Fibroblast of gingiva (primary cell): Measurements from ENCODE around the gene LAMP1.
"Not testable (repeated sequence)": the region's sequence is repeated elsewhere in the genome, so short reads cannot be mapped to it uniquely, and the experiment has no call there.

Experiments used
- DNase-seq: peaks from one replicate; pipeline ENCODE4 v3.0.0-alpha.2; 2011; ENCODE audit warnings: low read depth

Gene LAMP1

DNA sequence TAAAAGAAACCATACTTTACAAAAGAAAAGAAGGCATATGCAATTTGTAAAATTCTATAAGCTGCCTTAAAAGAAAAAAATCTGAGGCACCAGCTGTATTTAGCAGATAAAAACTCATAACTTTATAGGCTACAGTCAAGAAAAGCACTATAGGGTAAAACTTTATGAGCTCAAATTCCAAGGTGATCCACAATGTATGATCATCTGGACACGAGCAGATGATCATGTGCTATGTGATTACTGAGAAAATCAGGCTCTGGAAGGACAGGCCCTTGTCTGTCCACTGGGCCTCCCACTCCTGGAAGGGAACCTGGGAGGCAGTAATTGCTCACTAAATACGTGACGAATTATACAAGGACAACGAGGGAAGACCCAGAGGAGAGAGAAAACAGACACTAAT, 59.6 kb downstream of the LAMP1 start:
- no peak for DNase-seq

DNA sequence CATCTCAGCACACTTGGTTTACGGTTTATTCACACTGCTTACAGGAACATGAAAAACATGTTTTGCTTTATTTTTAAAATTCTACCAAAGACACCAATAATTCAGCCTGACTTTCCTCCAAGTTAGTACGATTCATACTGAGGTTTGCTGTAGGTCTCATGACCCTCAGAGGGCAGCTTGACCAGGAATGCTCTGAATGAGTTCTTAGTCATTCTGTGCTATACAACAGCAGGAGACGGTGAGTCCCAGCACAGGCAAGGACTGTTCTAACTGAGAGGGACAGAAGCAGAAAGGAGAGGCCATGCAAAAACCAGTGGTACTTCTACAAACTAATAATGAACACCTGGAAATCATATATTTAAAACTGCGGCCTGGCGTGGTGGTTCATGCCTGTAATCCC, 60.5 kb downstream of the LAMP1 start:
- DNase-seq: no peak

DNA sequence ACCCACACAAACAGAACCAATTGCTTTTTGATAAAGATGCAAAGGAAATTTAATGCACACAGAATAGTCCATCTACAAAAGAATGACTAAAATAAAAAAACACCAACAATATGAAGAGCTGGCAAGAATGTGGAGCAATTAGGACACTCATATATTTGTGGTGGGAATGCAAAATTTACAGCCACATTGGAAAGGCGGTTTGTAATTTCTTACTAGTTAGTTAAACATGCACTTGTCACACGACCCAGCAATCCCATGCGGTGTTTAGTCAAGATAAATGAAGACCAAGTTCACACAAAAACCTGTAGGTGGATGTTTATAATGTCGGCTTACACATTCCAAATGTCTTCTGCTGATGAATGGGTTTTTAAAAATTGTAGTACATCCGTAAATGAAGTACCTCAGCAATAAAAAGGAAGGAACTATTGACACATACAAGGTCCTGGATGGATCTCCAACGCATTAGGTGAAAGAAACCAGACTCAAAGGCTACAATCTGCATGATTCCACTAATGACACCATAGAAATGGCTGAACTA, 61.7 kb downstream of the LAMP1 start:
- DNase-seq: no peak

DNA sequence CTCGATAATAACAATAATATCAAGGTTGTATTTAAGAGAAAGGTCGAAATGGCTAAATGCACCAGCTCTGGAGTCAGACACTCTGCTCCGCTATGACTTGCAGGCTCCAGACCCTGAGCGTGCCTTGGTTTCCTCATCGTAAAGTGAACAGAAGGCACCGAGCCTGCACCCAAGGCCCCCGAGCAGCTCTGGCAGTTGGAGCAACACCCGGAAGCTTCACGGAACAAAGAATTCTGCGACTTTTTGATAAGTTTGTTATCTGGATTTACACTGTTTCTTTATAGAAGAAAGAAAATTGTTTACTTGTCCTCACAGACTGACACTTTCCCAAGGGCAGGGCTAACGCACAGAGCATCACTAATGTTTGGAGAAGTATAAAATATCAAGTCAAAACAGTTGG, 62.5 kb downstream of the LAMP1 start:
- DNase-seq: no peak

DNA sequence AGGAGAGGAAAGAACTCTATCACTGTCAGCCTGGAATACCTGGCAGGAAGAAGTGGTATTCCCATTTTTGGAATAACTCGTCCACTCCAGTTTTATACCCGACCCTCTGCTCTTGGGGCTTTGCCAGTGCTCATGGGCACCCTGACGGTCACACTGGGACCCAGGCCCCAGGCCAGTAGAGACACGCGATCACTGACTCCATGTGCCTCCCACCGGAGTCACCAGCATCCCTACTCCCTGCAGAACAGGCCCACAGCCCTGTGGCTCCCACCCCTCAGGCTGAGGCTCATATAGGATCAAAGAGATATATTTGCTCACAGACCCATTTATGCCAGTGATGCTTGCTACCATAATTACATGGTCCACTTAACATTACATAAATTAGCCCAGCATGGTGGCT, 63.4 kb downstream of the LAMP1 start:
- no peak for DNase-seq

DNA sequence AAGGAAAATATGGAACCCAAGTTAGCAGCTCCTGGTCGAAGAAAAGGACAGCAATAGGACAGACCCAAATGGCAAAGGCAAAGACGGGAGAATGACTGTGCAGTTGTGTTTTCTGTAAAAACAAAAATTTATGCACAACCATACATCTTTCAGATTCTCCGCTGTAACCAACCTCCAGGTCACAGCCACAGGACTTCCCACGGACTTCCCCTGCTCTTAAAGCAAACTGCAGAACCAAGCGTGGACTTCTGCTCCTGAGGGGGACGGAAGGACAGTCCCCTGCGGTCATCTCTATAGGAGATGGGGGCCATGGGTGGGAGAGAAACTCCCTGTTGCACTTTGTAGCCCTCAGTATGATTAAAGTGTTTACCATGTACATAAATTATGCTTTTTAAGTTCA, 64.4 kb downstream of the LAMP1 start:
- DNase-seq: no peak

DNA sequence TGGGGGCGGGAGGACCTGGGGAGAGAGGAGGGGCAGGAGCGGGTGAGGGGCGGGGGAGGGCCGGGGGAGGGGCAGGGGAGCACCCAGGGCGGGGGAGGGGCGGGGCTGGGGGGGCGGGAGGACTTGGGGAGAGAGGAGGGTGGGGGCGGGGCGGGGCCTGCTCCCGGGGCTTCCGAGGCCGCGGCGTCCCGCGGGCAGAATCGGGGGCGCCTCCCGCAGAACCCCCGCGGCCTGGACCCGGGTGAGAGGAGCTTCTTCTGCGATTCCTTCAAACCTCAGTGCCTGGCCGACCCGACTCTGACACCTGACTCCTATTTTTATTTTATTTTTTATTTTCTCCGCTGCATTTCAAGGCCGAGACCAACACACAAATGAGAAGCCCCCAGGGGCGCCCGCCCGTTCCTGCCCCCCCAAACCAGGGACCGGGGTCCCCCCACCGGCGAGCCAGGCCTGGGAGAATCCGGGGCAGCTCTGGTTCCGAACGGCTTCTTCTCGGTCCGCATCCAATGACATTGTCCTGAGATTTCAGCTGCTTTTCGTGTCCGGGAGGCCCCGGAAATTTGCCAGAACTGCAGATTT, 67.4 kb downstream of the LAMP1 start:
- DNase-seq: no peak

DNA sequence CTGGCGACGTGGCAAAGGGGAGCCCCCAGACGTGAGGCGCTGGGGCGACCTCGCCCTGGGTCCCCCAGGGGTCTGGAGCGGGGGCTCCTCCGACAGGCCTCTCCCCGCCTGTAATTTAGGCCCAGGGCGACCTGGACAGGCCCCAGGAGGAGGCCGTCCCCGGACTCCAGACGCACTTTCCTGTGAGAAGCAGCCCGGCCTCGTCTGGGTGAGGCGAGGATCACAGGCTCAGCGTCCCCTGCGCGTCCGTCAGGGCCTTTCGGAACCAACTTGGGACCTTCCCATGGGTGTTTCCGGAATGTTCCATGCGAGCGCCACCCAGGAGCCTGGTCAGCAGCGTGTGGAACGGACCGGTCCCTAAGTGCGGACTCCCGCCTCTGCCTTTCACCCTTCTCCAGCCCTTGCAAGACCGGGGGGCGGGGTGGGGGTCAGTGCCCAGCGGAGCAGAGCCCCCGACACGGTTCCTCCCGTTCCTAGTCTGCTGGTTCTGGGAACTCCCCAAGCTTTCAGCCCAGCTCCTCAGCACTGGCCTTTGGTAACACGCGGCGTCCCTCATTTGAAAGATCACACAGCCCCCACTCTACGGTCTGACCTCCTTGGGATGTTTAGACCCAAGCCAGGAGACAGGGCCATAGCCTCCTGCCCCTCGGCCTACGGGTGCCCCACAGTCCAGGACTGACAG, 68.0 kb downstream of the LAMP1 start:
- no peak for DNase-seq

DNA sequence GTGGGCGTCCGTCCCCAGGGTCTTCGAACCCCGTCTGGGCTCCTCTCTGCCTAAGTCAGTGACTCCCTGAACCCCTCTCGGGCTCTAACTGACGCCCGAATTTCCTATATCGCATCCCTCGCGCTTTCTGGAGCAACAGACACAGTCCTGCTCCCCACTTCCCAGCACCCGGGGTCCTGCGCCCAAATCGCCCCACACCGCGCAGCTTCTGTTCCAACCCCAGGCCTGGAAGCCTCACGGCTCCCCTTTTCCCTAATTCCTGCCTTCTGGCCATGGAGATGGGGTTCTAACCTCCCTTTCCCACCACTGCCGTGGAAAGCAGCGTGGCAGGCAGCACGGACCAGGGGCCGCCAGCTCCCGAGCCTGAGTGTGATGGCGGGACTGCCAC, 68.5 kb downstream of the LAMP1 start:
- no peak for DNase-seq

DNA sequence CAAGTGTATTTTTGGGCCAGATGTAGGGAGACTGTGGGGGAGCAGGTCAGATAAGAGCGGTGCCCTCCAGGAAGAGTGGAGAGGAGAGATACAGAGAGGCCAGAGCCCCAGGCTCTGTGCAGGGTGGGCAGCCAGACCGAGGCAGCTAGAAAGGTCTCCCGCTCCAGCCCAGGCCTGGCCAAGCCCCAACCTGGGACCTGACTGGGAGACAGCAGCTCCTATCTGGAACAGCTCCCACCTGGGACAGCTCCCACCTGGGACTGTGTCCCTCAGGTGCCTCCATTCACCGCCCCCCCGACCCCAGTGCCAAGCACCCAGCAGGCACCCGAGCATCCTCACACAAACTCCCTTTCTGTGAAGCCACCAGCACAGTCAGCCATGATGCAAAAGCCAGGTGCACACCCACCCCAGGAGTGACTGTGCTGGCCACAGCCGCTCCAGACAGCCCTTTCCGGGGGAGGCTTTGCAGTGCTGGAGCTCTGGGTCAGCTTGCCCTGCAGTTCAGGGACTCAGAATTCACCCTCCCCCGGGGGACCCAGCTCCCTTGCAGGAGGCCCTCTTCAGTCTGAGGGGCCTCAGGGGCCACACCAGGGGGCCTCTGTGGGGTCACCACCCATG, 69.0 kb downstream of the LAMP1 start:
- no peak for DNase-seq

DNA sequence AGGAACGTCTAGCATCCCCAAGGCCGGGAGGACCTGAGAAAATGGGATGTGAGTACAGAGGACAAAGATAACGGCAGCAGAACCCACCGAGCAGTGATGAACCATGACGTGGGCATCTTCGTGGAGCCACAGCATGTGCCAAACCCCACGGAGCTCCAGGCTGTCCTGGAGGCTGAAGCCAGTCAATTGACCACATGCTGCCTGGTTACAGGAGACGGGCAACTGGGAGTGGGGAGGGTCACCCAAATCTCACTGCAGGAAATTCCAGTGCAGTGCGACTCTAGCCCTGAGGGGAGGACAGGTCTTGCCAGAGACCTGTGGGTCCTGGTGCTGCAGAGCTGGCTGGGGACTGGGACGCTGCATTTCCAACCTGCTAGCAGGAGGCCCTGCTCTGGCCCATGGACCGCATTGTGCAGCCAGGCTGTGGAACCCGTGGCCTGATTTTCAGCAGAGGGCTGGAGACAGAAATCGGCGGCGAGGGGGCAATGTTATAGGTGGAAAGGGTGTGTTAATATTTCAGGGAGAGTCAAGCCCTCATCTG, 70.1 kb downstream of the LAMP1 start:
- DNase-seq: no peak

DNA sequence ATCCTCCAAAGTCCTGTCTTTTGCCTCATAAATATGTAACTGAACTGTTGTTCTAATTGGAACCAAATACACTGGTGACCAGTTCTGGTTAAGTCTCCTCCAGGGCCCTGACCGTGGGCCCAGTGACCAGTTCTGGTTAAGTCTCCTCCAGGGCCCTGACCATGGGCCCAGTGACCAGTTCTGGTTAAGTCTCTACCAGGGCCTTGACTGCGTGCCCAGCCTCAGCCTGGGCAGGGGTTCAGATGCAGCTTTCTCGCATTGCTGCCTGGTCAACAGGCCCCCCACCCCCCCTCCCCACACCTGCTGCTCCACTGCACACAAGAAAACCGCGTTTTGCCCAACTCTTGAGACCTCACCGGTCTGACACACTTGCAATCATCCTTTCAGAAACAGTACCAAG, 70.7 kb downstream of the LAMP1 start:
- DNase-seq: no peak

DNA sequence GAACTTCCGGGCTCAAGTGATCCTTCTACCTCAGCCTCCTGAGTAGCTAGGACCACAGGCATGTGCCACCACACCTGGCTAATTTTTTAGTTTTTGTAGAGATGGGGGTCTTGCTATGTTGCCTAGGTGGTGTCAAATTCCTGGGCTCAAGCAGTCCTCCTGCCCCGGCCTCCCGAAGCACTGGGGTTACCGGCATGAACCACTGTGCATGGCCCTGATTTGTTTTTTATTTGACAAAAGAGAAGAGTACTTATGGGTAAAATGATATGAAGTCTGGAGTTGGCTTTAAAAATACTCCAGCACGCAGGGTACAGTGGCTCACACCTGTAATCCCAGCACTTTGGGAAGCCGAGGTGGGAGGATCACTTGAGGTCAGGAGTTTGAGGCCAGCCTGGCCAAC, 71.3 kb downstream of the LAMP1 start:
- not testable (repeated sequence) for DNase-seq

DNA sequence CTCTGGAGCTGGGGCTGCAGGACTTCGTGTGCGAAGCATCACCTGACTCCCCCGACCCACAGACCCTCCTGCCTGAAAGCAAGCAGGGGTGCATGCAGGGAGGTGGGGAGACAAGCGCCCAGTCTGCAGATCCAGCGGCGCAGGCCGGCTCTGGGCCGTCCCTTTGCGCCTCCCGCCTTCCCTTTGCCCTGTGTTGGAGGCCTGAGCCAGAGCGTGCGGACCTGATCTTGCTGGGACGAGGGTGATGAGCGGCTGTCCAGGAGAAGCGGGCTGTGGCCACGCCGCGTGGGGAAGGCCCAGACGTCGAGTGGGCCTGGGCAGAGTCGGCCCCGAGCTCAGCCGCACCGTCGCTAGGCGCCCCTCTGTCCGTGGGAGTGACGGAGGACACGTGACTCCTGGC, 72.2 kb downstream of the LAMP1 start:
- DNase-seq: no peak

DNA sequence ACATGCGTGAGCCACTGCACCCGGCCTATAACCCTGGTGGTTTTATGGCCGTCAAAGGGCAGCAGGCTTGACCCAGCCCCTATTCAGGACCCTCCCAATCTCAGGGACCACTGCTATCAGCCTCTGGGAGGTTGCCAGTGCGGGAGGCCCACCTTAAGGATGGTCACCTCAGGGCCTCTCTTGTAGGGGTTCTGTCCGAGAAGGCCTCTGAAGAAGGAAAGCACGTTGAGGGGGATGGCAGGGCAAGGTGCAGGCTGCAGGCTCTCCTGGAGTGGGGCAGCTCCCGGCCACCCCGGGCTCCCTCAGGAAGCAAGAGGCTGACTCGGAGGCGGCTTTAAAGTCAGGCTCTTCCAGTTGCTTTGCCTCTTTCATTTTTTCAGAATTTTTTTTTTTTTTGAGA, 72.8 kb downstream of the LAMP1 start:
- DNase-seq: no peak

DNA sequence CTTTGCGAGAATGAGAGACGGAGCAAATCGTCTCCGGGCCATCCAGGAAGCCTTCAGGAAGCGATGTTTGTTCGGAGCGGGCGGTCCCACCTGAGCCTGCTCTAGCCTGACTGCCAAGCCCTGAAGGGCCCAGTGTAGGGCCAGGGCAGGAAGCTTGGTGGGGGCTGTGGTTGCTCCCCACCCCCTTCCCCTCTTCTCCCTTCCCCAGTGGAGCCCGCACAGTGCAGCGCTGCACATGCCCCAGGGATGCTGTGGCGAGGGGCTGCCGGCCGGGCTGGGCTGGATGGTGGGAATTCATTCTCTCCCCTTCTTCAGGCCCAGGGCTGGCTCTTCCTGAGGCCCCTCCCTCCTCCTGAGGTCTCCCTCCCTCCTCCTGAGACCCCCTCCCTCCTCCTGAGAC, 74.0 kb downstream of the LAMP1 start:
- no peak for DNase-seq

DNA sequence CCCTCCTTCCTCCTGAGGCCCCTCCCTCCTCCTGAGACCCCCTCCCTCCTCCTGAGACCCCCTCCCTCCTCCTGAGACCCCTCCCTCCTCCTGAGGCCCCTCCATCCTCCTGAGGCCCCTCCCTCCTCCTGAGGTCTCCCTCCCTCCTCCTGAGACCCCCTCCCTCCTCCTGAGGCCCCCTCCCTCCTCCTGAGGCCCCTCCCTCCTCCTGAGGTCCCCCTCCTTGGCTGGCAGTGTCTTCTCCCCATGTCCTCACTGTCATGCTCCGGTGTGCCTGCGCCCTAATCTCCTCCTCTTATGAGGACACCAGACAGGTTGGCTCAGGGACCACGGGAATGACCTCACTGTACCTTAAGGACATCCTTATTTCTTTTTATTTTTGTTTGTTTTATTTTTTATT, 74.7 kb downstream of the LAMP1 start:
- DNase-seq: not testable (repeated sequence)
